GM23248 (cell line): ENCODE results near the gene HTR3A. TPM values are rescaled to one million over a fixed set of nuclear protein-coding genes. Genes with fewer than 3 reads are reported as not detected.

Experiments used
- DNase-seq: peaks from one replicate; pipeline ENCODE4 v3.0.0-alpha.2; 2015
- H2AFZ ChIP-seq: fragments of 200-600 bp; sonication (generic); 2 replicates; pipeline ENCODE4 v1.6.1; 2016; ENCODE audit warnings: antibody characterized with exemption
- H3F3A ChIP-seq: fragments of 200-600 bp; sonication (generic); 2 replicates; pipeline ENCODE4 v1.6.1; 2016; ENCODE audit warnings: mild to moderate bottlenecking, antibody characterized with exemption, mixed run types; ENCODE audit not compliant: insufficient read depth
- H3K27ac ChIP-seq: fragments of 200-600 bp; sonication (generic); 2 replicates; pipeline ENCODE4 v1.5.1; 2016; ENCODE audit warnings: mild to moderate bottlenecking
- H3K27me3 ChIP-seq: fragments of 200-600 bp; sonication (generic); replicated peaks from 2 replicates; pipeline ENCODE4 v1.6.1; 2016; ENCODE audit warnings: mild to moderate bottlenecking; ENCODE audit not compliant: insufficient read depth
- H3K36me3 ChIP-seq: fragments of 200-600 bp; sonication (generic); 2 replicates; pipeline ENCODE4 v1.6.1; 2016; ENCODE audit warnings: low read depth, mild to moderate bottlenecking
- H3K4me1 ChIP-seq: fragments of 200-600 bp; sonication (generic); 2 replicates; pipeline ENCODE4 v1.6.1; 2016; ENCODE audit warnings: mild to moderate bottlenecking; ENCODE audit not compliant: insufficient read depth
- H3K4me2 ChIP-seq: fragments of 200-600 bp; sonication (generic); one replicate; pipeline ENCODE4 v1.6.1; 2016; ENCODE audit warnings: mild to moderate bottlenecking; ENCODE audit not compliant: unreplicated experiment
- H3K4me3 ChIP-seq: fragments of 200-600 bp; sonication (generic); 2 replicates; pipeline ENCODE4 v1.5.1; 2016; ENCODE audit warnings: mild to moderate bottlenecking
- H3K79me2 ChIP-seq: fragments of 200-600 bp; sonication (generic); 2 replicates; pipeline ENCODE4 v1.6.1; 2016; ENCODE audit warnings: mild to moderate bottlenecking; ENCODE audit not compliant: insufficient read depth
- H3K9ac ChIP-seq: fragments of 200-600 bp; sonication (generic); 2 replicates; pipeline ENCODE4 v1.6.1; 2016; ENCODE audit warnings: mild to moderate bottlenecking
- H3K9me2 ChIP-seq: fragments of 200-600 bp; sonication (generic); 2 replicates; pipeline ENCODE4 v1.6.1; 2016; ENCODE audit warnings: mixed run types, mild to moderate bottlenecking, moderate library complexity; ENCODE audit not compliant: insufficient read depth
- H3K9me3 ChIP-seq: fragments of 200-600 bp; sonication (generic); one replicate; pipeline ENCODE4 v1.6.1; 2017; ENCODE audit warnings: low read depth
- H4K20me1 ChIP-seq: fragments of 200-600 bp; sonication (generic); 2 replicates; pipeline ENCODE4 v1.6.0; 2016; ENCODE audit not compliant: insufficient read depth
- EZH2 ChIP-seq: fragments of 200-600 bp; sonication (generic); IDR thresholded peaks from 2 replicates; pipeline ENCODE4 v1.6.1; 2018; ENCODE audit warnings: antibody characterized with exemption, mild to moderate bottlenecking; ENCODE audit not compliant: insufficient read depth, poor library complexity, severe bottlenecking
- EZH2phosphoT487 ChIP-seq: fragments of 200-600 bp; sonication (generic); IDR thresholded peaks from 2 replicates; pipeline ENCODE4 v1.6.1; 2018; ENCODE audit warnings: antibody characterized with exemption, moderate library complexity, mild to moderate bottlenecking, low read depth; ENCODE audit not compliant: insufficient read depth
- WGBS, 2 experiments: methylation state at CpG; one replicate each; pipeline ENCODE4 v1.1.6; 2015 to 2017; ENCODE audit warnings: low lambda C conversion rate in 2 of 2, low coverage in 1 of 2; ENCODE audit errors: missing lambda C conversion rate in 2 of 2; 5-methylcytosine and 5-hydroxymethylcytosine counted together
- in situ Hi-C: fragments of 300-500 bp; cut with MboI; formaldehyde crosslinking; loops from 2 replicates; pipeline ENCODE4 v1.15.0; 2020
- polyA plus RNA-seq: library from polyadenylated mRNA; unstranded; fragments of >200 nt; fragmentation: Nextera tagmentation; extraction: Ambion mirVana; gene quantifications from 2 replicates; pipeline ENCODE4 v1.2.1, GENCODE V29; 2016
- total RNA-seq: library from RNA; depleted of rRNA; stranded (reverse); fragments of >200 nt; shearing (Covaris generic); gene quantifications from 2 replicates; pipeline ENCODE4 v1.2.3, GENCODE V29; 2014

HTR3A gene
- total and polyA plus RNA-seq, 2 experiments from 2014 or later: not detected

DNA sequence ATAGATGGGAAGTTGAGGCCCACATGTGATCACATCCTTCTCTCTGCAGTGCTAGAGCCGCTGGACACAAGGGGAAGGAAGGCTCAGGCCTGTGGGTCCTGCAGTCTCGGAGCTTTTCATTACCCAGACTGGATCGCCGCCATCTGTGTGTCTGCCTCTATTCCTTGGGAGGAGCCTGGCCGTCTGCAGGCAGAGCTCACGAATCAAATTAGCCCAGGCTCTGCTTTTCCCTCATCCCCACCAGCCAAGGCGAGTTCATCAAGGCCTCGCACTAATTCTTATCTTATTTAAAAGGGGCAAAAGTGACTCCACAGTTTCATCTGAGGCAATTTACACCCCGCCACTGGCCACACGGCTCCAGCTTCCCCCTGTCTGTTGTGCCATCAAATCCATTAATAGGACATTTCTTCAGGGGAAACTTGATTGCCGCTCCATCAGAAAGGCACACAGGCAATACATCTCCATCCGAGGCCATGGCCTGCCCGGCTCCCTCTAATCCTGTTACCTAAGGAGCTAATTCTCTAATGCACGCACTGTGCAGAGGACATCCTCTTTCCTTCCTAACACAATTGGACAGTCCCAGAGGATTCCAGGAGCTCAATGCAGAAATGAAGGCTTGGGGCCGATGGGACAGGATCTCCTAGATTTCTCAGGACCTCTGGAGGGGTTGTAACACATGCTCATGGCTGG lies 3.3 kb upstream of the HTR3A start:
- Histone ChIP-seq H2AFZ (no peak overlapping the region), H3K9me2 (no peaks in the 10 kb centered on the region), H3K4me1 (no peaks in the 10 kb centered on the region), H3K9me3 (no peaks in the 10 kb centered on the region), H3K27ac (no peak overlapping the region), H4K20me1 (no peaks in the 10 kb centered on the region), H3K9ac (no peak overlapping the region), H3K79me2 (no peaks in the 10 kb centered on the region), H3F3A (no peaks in the 10 kb centered on the region), H3K27me3 (peaks cover 10% of the 10 kb centered on the region; the same call in 1 of the 2 replicates), H3K4me3 (no peak overlapping the region), H3K4me2 (no peak overlapping the region), H3K36me3 (no peaks in the 10 kb centered on the region)
- 54 to 55% methylated on average over 15 of the region's 15 CpGs for WGBS, 2 experiments
- TF ChIP-seq EZH2phosphoT487 (no peak), EZH2 (no peak)
- DNase-seq: no peak
- in situ Hi-C loops: no loop called here

DNA sequence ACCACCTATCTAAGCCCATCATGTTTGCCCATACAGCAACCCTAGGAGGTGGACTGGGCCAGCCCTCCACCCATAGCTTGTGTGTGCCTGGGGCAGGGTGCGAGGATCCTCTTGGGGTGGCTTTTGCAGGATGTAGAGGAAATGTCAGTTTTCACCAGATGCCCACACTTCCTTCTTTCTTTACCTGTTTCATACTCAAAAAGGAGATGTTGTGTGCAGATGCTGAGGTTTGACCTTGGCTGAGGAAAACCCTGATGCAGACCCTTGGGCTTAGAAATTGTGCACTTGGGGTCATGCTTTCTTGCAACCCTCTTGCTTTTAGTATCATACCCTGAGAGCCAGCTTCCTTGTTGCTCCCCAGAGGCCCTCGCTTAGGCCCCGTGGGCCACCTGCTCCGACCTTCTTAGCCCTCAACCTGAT lies 2.2 kb downstream of the HTR3A start:
- H3K4me3 ChIP-seq: no peak overlapping the region
- in situ Hi-C loops: no loop called here
- H4K20me1 ChIP-seq: no peaks in the 10 kb centered on the region
- H3K9ac ChIP-seq: no peak overlapping the region
- H3K27me3 ChIP-seq: peaks cover 15% of the 10 kb centered on the region; the same call in 1 of the 2 replicates
- H3K9me3 ChIP-seq: no peaks in the 10 kb centered on the region
- no peak for TF ChIP-seq EZH2
- no peak for TF ChIP-seq EZH2phosphoT487
- H2AFZ ChIP-seq: no peak overlapping the region
- DNase-seq: no peak
- no peak overlapping the region for H3K4me2 ChIP-seq
- H3K36me3 ChIP-seq: no peaks in the 10 kb centered on the region
- H3K9me2 ChIP-seq: no peaks in the 10 kb centered on the region
- no peak overlapping the region for H3K27ac ChIP-seq
- H3K79me2 ChIP-seq: no peaks in the 10 kb centered on the region
- H3K4me1 ChIP-seq: no peaks in the 10 kb centered on the region
- no peaks in the 10 kb centered on the region for H3F3A ChIP-seq
- 37 to 38% methylated on average over 4 of the region's 4 CpGs for WGBS, 2 experiments

DNA sequence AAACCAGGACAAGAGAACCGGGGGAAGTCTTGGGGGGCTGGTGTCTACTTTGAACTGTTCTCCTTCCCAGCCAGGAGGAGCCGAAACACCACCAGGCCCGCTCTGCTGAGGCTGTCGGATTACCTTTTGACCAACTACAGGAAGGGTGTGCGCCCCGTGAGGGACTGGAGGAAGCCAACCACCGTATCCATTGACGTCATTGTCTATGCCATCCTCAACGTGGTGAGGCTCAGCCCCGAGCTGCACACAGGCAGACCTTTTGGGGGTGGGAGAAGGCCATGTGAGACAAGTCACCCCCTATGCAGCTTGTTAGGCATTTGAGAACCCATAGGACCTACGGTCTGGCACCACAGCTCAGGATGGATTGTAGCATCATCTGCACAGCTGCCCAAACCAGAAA lies 2.8 kb downstream of the HTR3A start:
- H3K9me3 ChIP-seq: no peaks in the 10 kb centered on the region
- in situ Hi-C loops: no loop called here
- 54 to 63% methylated on average over 11 of the region's 11 CpGs for WGBS, 2 experiments
- no peak overlapping the region for H3K4me3 ChIP-seq
- no peak overlapping the region for H3K9ac ChIP-seq
- H3K79me2 ChIP-seq: no peaks in the 10 kb centered on the region
- no peaks in the 10 kb centered on the region for H3K9me2 ChIP-seq
- TF ChIP-seq EZH2: no peak
- no peak for TF ChIP-seq EZH2phosphoT487
- H3K27ac ChIP-seq: no peak overlapping the region
- H3K4me2 ChIP-seq: no peak overlapping the region
- no peaks in the 10 kb centered on the region for H3K4me1 ChIP-seq
- H3F3A ChIP-seq: no peaks in the 10 kb centered on the region
- no peaks in the 10 kb centered on the region for H4K20me1 ChIP-seq
- no peaks in the 10 kb centered on the region for H3K36me3 ChIP-seq
- H2AFZ ChIP-seq: no peak overlapping the region
- H3K27me3 ChIP-seq: peaks cover 15% of the 10 kb centered on the region; the same call in 1 of the 2 replicates
- no peak for DNase-seq

DNA sequence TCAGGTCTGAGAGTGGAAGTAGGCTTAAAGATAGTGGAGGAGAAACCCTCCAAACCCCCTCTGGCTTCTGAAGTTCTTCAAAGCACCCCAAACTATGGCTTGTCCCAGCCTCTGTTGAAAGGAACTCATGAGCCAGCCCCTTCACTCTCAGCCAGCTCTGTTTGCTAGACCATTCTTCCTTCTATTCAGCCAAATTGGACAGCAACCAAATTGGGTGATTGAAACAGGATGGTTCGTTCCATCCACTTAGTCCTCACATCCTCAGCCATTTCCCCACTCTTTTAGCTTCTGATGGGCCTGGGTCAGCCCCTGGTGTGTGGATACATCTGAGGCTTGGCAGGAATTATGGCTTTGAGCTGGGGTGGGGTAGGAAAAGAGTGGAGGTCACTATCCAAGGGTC lies 4.5 kb downstream of the HTR3A start:
- no peak for DNase-seq
- no peak overlapping the region for H3K9ac ChIP-seq
- TF ChIP-seq EZH2phosphoT487 (no peak), EZH2 (no peak)
- 0% methylated on average over 1 of the region's 1 CpG for WGBS, 2 experiments
- no peaks in the 10 kb centered on the region for H3K36me3 ChIP-seq
- no peak overlapping the region for H2AFZ ChIP-seq
- 0 out of 2 replicates have a peak, but pooled peaks cover 15% of the 10 kb centered on the region for H3K27me3 ChIP-seq
- no peaks in the 10 kb centered on the region for H3F3A ChIP-seq
- H3K4me2 ChIP-seq: no peak overlapping the region
- no peak overlapping the region for H3K27ac ChIP-seq
- H3K4me3 ChIP-seq: no peak overlapping the region
- in situ Hi-C loops: no loop called here
- no peaks in the 10 kb centered on the region for H3K9me3 ChIP-seq
- H3K4me1 ChIP-seq: no peaks in the 10 kb centered on the region
- H4K20me1 ChIP-seq: no peaks in the 10 kb centered on the region
- no peaks in the 10 kb centered on the region for H3K79me2 ChIP-seq
- no peaks in the 10 kb centered on the region for H3K9me2 ChIP-seq
